ENCODE data around the gene GNA12.

- TF ChIP-seq CTCF (IDR thresholded peaks at IDR 0.05) (no peak), POLR2A (IDR thresholded peaks at IDR 0.05) (no peak)
Measured at GRCh38 chr7:2718296-2718965, 125.7 kb downstream of the GNA12 start.

Data from right lobe of liver (tissue), 4 donors.